SK-N-SH treated with all-trans-retinoic acid at 6 μM for 48 hours (cell line): Measurements from ENCODE around the gene CHRM2.

Source experiments
- ATAC-seq: fragments of 200-7000 bp; cut with Tn5 transposase; 3 replicates; pipeline ENCODE4 v1.9.1; 2020; ENCODE audit warnings: mild to moderate bottlenecking, moderate library complexity
- BACH2 ChIP-seq: fragments of 250-450 bp; sonication (Bioruptor Pico); IDR thresholded peaks from 2 replicates; pipeline ENCODE4 v1.9.0; 2021; ENCODE audit warnings: mild to moderate bottlenecking, borderline replicate concordance
- CSDC2 ChIP-seq: fragments of 250-450 bp; sonication (Bioruptor Pico); IDR thresholded peaks from 2 replicates; pipeline ENCODE4 v1.5.0; 2020; ENCODE audit warnings: mild to moderate bottlenecking, moderate library complexity
- ESRRG ChIP-seq: fragments of 250-450 bp; sonication (Bioruptor Pico); IDR thresholded peaks from 2 replicates; pipeline ENCODE4 v1.6.1; 2021; ENCODE audit warnings: mild to moderate bottlenecking
- GLIS3 ChIP-seq: fragments of 250-450 bp; sonication (Bioruptor Pico); IDR thresholded peaks from 2 replicates; pipeline ENCODE4 v1.5.0; 2020; ENCODE audit warnings: mild to moderate bottlenecking, moderate library complexity
- ISL1 ChIP-seq: fragments of 250-450 bp; sonication (Bioruptor Pico); IDR thresholded peaks from 2 replicates; pipeline ENCODE4 v2.1.2; 2022; ENCODE audit warnings: mild to moderate bottlenecking, moderate library complexity
- OSR1 ChIP-seq: fragments of 250-450 bp; sonication (Bioruptor Pico); IDR thresholded peaks from 2 replicates; pipeline ENCODE4 v1.8.0; 2022; ENCODE audit warnings: moderate library complexity, mild to moderate bottlenecking, inconsistent platforms
- PPARA ChIP-seq: fragments of 250-450 bp; sonication (Bioruptor Pico); IDR thresholded peaks from 2 replicates; pipeline ENCODE4 v1.5.0; 2020; ENCODE audit warnings: mild to moderate bottlenecking, borderline replicate concordance
- RARB ChIP-seq: fragments of 250-450 bp; sonication (Bioruptor Pico); IDR thresholded peaks from 2 replicates; pipeline ENCODE4 v1.8.0; 2021; ENCODE audit warnings: mild to moderate bottlenecking, moderate library complexity
- SNAI2 ChIP-seq: fragments of 250-450 bp; sonication (Bioruptor Pico); IDR thresholded peaks from 2 replicates; pipeline ENCODE4 v1.5.0; 2020; ENCODE audit warnings: mild to moderate bottlenecking, moderate library complexity
- TCF4 ChIP-seq: fragments of 250-450 bp; sonication (Bioruptor Pico); IDR thresholded peaks from 2 replicates; pipeline ENCODE4 v1.8.0; 2021; ENCODE audit warnings: mild to moderate bottlenecking, moderate library complexity, borderline replicate concordance
- TOX ChIP-seq: fragments of 250-450 bp; sonication (Bioruptor Pico); IDR thresholded peaks from 2 replicates; pipeline ENCODE4 v1.8.0; 2021; ENCODE audit warnings: mild to moderate bottlenecking, moderate library complexity, borderline replicate concordance
- ZC3H10 ChIP-seq: fragments of 250-450 bp; sonication (Bioruptor Pico); IDR thresholded peaks from 2 replicates; pipeline ENCODE4 v1.5.1; 2021; ENCODE audit warnings: mild to moderate bottlenecking, moderate library complexity
- ZFP3 ChIP-seq: fragments of 250-450 bp; sonication (Bioruptor Pico); IDR thresholded peaks from 2 replicates; pipeline ENCODE4 v1.5.0; 2020; ENCODE audit warnings: mild to moderate bottlenecking, moderate library complexity
- ZNF565 ChIP-seq: fragments of 450-650 bp; formaldehyde crosslinking; conservative IDR thresholded peaks from 2 replicates; pipeline ENCODE4 v1.5.0; 2020; ENCODE audit warnings: low read depth, mild to moderate bottlenecking, moderate library complexity
- ZNF70 ChIP-seq: fragments of 450-650 bp; formaldehyde crosslinking; IDR thresholded peaks from 2 replicates; pipeline ENCODE4 v1.5.0; 2020; ENCODE audit warnings: mild to moderate bottlenecking, moderate library complexity
- ZNF8 ChIP-seq: fragments of 450-650 bp; formaldehyde crosslinking; IDR thresholded peaks from 2 replicates; pipeline ENCODE4 v1.5.0; 2020; ENCODE audit warnings: mild to moderate bottlenecking, moderate library complexity
- TF ChIP-seq, protein P1 (sequence below): fragments of 250-450 bp; sonication (Bioruptor Pico); IDR thresholded peaks from 2 replicates; pipeline ENCODE4 v1.5.0; 2020; ENCODE audit warnings: mild to moderate bottlenecking, moderate library complexity
- TF ChIP-seq, protein P2 (sequence below): fragments of 250-450 bp; sonication (Bioruptor Pico); IDR thresholded peaks from 2 replicates; pipeline ENCODE4 v1.8.0; 2020; ENCODE audit warnings: mild to moderate bottlenecking, moderate library complexity, borderline replicate concordance
- TF ChIP-seq, protein P3 (sequence below): fragments of 250-450 bp; sonication (Bioruptor Pico); IDR thresholded peaks from 2 replicates; pipeline ENCODE4 v1.5.1; 2021; ENCODE audit warnings: mild to moderate bottlenecking, moderate library complexity
- TF ChIP-seq, protein P4 (sequence below): fragments of 250-450 bp; sonication (Bioruptor Pico); IDR thresholded peaks from 2 replicates; pipeline ENCODE4 v1.5.1; 2020; ENCODE audit warnings: low read depth, mild to moderate bottlenecking, moderate library complexity

Gene CHRM2

DNA sequence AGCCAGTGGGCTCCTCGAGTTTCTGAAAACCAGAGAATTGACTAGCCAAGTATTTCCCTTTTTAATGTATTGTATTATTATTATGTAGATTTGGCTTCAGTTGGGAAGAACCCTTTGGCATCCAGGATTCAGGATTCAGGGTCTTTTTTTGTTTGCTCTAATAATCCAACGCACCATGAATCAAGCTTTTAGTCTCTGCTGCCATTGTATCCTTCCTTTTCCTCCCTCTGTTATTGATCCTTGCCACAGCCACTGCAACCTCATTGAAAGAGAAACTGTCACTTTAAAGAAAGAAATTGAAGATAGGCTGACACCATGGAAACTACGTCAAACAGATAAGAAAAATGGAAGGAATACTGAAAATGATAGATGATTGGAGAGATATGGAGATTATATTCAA, 150.0 kb downstream of the CHRM2 start:
- ATAC-seq = no peak
- TF ChIP-seq RARB (CRISPR knock-in tag) (no peak), BACH2 (CRISPR knock-in tag) (no peak), TOX (CRISPR knock-in tag) (no peak), SNAI2 (no peak), TCF4 (CRISPR knock-in tag) (no peak), ZC3H10 (CRISPR knock-in tag) (no peak), GLIS3 (CRISPR knock-in tag) (no peak), OSR1 (no peak), ZNF565 (CRISPR knock-in tag) (no peak), ZFP3 (CRISPR knock-in tag) (no peak), ISL1 (CRISPR knock-in tag) (no peak)
- TF ChIP-seq, protein P1, sequence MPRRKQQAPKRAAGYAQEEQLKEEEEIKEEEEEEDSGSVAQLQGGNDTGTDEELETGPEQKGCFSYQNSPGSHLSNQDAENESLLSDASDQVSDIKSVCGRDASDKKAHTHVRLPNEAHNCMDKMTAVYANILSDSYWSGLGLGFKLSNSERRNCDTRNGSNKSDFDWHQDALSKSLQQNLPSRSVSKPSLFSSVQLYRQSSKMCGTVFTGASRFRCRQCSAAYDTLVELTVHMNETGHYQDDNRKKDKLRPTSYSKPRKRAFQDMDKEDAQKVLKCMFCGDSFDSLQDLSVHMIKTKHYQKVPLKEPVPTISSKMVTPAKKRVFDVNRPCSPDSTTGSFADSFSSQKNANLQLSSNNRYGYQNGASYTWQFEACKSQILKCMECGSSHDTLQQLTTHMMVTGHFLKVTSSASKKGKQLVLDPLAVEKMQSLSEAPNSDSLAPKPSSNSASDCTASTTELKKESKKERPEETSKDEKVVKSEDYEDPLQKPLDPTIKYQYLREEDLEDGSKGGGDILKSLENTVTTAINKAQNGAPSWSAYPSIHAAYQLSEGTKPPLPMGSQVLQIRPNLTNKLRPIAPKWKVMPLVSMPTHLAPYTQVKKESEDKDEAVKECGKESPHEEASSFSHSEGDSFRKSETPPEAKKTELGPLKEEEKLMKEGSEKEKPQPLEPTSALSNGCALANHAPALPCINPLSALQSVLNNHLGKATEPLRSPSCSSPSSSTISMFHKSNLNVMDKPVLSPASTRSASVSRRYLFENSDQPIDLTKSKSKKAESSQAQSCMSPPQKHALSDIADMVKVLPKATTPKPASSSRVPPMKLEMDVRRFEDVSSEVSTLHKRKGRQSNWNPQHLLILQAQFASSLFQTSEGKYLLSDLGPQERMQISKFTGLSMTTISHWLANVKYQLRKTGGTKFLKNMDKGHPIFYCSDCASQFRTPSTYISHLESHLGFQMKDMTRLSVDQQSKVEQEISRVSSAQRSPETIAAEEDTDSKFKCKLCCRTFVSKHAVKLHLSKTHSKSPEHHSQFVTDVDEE (CRISPR knock-in tag) = no peak
- TF ChIP-seq, protein P2, sequence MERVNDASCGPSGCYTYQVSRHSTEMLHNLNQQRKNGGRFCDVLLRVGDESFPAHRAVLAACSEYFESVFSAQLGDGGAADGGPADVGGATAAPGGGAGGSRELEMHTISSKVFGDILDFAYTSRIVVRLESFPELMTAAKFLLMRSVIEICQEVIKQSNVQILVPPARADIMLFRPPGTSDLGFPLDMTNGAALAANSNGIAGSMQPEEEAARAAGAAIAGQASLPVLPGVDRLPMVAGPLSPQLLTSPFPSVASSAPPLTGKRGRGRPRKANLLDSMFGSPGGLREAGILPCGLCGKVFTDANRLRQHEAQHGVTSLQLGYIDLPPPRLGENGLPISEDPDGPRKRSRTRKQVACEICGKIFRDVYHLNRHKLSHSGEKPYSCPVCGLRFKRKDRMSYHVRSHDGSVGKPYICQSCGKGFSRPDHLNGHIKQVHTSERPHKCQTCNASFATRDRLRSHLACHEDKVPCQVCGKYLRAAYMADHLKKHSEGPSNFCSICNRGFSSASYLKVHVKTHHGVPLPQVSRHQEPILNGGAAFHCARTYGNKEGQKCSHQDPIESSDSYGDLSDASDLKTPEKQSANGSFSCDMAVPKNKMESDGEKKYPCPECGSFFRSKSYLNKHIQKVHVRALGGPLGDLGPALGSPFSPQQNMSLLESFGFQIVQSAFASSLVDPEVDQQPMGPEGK (CRISPR knock-in tag) = no peak
- TF ChIP-seq, protein P3, sequence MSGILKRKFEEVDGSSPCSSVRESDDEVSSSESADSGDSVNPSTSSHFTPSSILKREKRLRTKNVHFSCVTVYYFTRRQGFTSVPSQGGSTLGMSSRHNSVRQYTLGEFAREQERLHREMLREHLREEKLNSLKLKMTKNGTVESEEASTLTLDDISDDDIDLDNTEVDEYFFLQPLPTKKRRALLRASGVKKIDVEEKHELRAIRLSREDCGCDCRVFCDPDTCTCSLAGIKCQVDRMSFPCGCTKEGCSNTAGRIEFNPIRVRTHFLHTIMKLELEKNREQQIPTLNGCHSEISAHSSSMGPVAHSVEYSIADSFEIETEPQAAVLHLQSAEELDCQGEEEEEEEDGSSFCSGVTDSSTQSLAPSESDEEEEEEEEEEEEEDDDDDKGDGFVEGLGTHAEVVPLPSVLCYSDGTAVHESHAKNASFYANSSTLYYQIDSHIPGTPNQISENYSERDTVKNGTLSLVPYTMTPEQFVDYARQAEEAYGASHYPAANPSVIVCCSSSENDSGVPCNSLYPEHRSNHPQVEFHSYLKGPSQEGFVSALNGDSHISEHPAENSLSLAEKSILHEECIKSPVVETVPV (CRISPR knock-in tag) = no peak

DNA sequence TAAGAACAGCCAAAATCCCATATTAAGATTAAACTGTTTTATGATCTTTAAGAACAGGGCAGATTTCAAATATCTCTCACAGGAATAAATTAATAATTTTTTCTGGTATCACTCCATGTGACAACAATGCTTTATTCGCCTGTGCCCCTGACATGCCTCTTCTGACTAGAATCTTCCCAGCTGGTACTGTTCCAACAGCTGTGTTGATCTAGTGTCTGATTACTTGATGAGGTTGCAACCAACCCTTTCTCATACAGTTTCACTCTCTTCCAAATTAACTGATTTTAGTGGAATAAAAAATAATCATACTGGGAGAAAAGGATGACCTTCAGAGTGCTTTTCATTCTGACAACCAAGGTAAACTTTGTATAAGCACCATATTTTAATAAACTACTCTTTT, 151.9 kb downstream of the CHRM2 start:
- ATAC-seq = no peak
- TF ChIP-seq CSDC2 (no peak), TCF4 (CRISPR knock-in tag) (no peak), GLIS3 (CRISPR knock-in tag) (no peak), ZNF70 (CRISPR knock-in tag) (no peak), ZNF8 (CRISPR knock-in tag) (no peak), OSR1 (no peak), ISL1 (CRISPR knock-in tag) (no peak)

DNA sequence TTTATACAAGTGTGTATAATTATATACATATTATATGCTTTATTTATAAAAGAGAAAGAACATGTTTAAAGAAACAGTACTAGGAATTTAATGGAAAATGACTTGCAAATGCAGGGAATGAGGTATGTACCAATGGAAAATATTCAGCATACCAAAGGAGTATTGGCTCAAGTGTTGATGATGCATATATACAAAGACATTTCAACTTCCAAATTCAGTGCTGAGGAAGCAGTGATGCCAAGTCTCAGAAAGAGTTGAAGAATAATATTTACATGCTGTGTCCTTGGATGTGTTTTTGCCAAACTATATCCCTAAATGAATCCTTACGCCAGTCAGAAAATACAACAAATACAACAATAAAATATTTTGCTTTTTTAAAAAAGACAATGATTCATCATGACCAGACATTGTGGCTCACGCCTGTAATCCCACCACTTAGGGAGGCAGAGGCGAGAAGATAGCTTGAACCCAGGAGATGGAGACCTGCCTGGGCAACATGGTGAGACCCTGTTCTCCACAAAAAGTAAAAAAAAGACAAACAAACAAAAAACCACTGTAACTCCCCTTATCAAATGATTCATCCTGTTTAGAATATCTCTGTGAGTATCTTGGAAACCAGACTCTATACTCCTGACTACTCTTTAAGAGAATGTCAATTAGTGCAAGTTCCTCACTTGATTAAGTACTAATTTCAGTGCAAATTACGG, 157.2 kb downstream of the CHRM2 start:
- TF ChIP-seq TCF4 (CRISPR knock-in tag) (no peak), ESRRG (CRISPR knock-in tag) (no peak), ZNF565 (CRISPR knock-in tag) (no peak), PPARA (no peak), BACH2 (CRISPR knock-in tag) (no peak)
- TF ChIP-seq, protein P1 (CRISPR knock-in tag) = no peak
- TF ChIP-seq, protein P4, sequence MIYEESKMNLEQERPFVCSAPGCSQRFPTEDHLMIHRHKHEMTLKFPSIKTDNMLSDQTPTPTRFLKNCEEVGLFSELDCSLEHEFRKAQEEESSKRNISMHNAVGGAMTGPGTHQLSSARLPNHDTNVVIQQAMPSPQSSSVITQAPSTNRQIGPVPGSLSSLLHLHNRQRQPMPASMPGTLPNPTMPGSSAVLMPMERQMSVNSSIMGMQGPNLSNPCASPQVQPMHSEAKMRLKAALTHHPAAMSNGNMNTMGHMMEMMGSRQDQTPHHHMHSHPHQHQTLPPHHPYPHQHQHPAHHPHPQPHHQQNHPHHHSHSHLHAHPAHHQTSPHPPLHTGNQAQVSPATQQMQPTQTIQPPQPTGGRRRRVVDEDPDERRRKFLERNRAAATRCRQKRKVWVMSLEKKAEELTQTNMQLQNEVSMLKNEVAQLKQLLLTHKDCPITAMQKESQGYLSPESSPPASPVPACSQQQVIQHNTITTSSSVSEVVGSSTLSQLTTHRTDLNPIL (CRISPR knock-in tag) = no peak

More for the DNA sequence above, 157.2 kb downstream of the CHRM2 start:
- no peak for ATAC-seq
